Mucosa of descending colon (tissue), 3 donors: ENCODE results near the gene PID1. TPM values are rescaled to one million over a fixed set of nuclear protein-coding genes. Genes with fewer than 3 reads are reported as not detected.

Source experiments
- ATAC-seq: fragments of 200-7000 bp; cut with Tn5 transposase; one replicate; pipeline ENCODE4 v1.9.1; 2020; ENCODE audit warnings: mild to moderate bottlenecking, moderate library complexity
- DNase-seq, 3 donors: peaks; one replicate each; pipeline ENCODE4 v3.0.0-alpha.2; 2020
- H3K36me3 ChIP-seq: fragments of 200-600 bp; one replicate; pipeline ENCODE4 v1.8.0; 2021; ENCODE audit warnings: low read depth, mild to moderate bottlenecking
- H3K4me1 ChIP-seq: fragments of 200-600 bp; one replicate; pipeline ENCODE4 v1.8.0; 2021; ENCODE audit warnings: low read depth, mild to moderate bottlenecking
- H3K4me3 ChIP-seq: fragments of 200-600 bp; one replicate; pipeline ENCODE4 v1.8.0; 2021; ENCODE audit warnings: mild to moderate bottlenecking
- H3K9me3 ChIP-seq: fragments of 200-600 bp; one replicate; pipeline ENCODE4 v1.8.0; 2021; ENCODE audit warnings: mild to moderate bottlenecking
- CTCF ChIP-seq: fragments of 200-600 bp; IDR thresholded peaks from one replicate; pipeline ENCODE4 v1.8.0; 2022; ENCODE audit warnings: antibody characterized with exemption, mild to moderate bottlenecking
- intact Hi-C, 2 donors: fragments of 100-400 bp; cut with DNase I in 1 of 2; cut with micrococcal nuclease in 1 of 2; formaldehyde crosslinking; loops; one replicate each; pipeline versions ENCODE4 v1.11.0 to v1.11.1; 2022; cut with DNase I, micrococcal nuclease
- total RNA-seq, 3 donors: library from RNA; stranded (reverse); fragmentation: NEBNext Ultra II Directional in 2 of 3; extraction: Animal tissue kit (Norgen Biotek cat#: 25700) in 2 of 3; gene quantifications; one replicate each; pipeline versions ENCODE4 v1.2.1 to v1.2.4, GENCODE V29; 2021 to 2023
- donor health status: DM: no; HTN: no; CAD: no; lungs with moderate emphysema.
- donor health status: DM: no; HTN: no; CAD: no.
- donor health status: DM: no; HTN: yes; CAD: no.

Gene PID1
- total RNA-seq, 3 donors from 2014 or later = 49.3 to 60.8 (median 52.5) TPM

GRCh38 chr2:229109195-229109594 is 161.9 kb downstream of the PID1 start:
- no peak overlapping the region for H3K4me3 ChIP-seq
- intact Hi-C loops = no loop called here
- TF ChIP-seq CTCF = no peak
- no peaks in the 10 kb centered on the region for H3K36me3 ChIP-seq
- no peaks in the 10 kb centered on the region for H3K4me1 ChIP-seq
- ATAC-seq (no peak), DNase-seq (no peak)
- no peaks in the 10 kb centered on the region for H3K9me3 ChIP-seq

GRCh38 chr2:229107601-229108000 is 163.5 kb downstream of the PID1 start:
- no peak for TF ChIP-seq CTCF
- Histone ChIP-seq H3K9me3 (no peaks in the 10 kb centered on the region), H3K36me3 (no peaks in the 10 kb centered on the region), H3K4me1 (no peaks in the 10 kb centered on the region), H3K4me3 (no peak overlapping the region)
- DNase-seq (no peak), ATAC-seq (no peak)
- intact Hi-C loops = no loop called here

DNA sequence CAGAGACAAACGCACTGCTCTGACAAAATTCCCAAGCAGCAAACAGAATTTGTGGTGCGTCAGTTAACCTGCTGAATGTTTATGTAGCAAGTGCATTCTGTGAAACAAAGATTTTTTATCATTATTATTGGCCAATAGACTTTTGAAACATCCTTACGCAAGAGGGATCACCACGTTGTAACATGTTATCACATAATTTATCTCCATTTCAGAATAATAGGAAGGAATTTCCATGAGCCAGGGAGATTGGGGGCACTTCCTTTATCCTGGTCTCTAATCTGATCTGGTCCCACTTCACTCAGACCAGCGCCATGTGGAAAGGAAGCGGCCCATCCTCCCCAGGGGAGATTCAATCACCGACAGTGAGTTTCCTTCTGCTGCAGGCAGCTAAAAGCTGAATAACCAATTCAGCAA is 166.1 kb downstream of the PID1 start:
- H3K4me1 ChIP-seq = no peaks in the 10 kb centered on the region
- no peaks in the 10 kb centered on the region for H3K9me3 ChIP-seq
- no peak for TF ChIP-seq CTCF
- no peaks in the 10 kb centered on the region for H3K36me3 ChIP-seq
- intact Hi-C loops = no loop called here
- DNase-seq (no peak), ATAC-seq (no peak)
- no peak overlapping the region for H3K4me3 ChIP-seq

DNA sequence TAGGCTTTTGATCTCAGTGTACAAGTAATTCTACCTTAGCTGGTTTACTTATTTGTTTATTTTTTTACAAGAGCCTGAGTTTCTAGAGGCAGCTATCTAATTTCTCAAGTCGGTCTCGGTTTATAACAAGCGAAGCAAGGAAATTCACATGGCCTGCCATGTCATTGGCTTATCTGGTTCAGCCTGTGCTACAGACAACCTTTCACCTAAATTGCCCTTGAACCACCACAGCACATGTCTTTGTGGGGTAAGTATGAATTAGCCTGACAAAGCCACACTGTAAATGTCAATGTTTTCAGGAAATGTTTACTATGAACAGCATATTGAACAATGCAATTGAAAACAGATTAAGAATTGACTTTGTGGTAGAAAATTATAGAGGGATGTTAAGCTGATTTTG is 167.1 kb downstream of the PID1 start:
- Histone ChIP-seq H3K36me3 (no peaks in the 10 kb centered on the region), H3K4me1 (no peaks in the 10 kb centered on the region), H3K9me3 (no peaks in the 10 kb centered on the region), H3K4me3 (no peak overlapping the region)
- intact Hi-C loops = no loop called here
- DNase-seq (no peak), ATAC-seq (no peak)
- no peak for TF ChIP-seq CTCF

DNA sequence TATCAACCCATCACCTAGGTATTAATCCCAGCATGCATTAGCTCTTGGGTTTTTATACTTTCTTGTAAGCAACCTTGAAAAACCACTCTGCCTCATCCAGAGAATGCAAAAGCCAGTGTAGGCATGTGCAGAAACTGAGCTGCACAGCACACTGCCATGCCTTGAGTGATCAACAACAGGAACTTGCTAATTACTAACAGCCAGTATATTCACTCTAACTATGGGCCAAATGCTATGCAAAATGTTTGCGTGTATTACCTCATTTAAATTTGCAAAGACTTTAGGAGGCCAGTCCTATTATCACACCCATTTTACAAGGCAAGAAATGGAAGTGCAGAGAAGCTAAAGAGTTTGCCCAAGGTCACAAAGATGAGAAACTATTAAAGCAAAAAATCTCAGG is 169.8 kb downstream of the PID1 start:
- Histone ChIP-seq H3K4me3 (no peak overlapping the region), H3K4me1 (no peaks in the 10 kb centered on the region), H3K36me3 (no peaks in the 10 kb centered on the region), H3K9me3 (no peaks in the 10 kb centered on the region)
- DNase-seq (no peak), ATAC-seq (no peak)
- intact Hi-C loops = no loop called here
- no peak for TF ChIP-seq CTCF

- TF ChIP-seq CTCF = no peak
- no peak for DNase-seq
- Histone ChIP-seq H3K9me3 (no peaks in the 10 kb centered on the region), H3K36me3 (no peaks in the 10 kb centered on the region), H3K4me3 (no peak overlapping the region), H3K4me1 (no peaks in the 10 kb centered on the region)
- intact Hi-C loops = no loop called here
- no peak for ATAC-seq
Observed at GRCh38 chr2:229099231-229099630, 171.9 kb downstream of the PID1 start.
